GM23338 (cell line): ENCODE measurements around the gene SSTR3. TPM values are rescaled to one million over a fixed set of nuclear protein-coding genes. Genes with fewer than 3 reads are reported as not detected.

Experiments used
- ATAC-seq: fragments of 200-7000 bp; cut with Tn5 transposase; 3 replicates; pipeline ENCODE4 v1.9.1; 2020
- DNase-seq: peaks from one replicate; pipeline ENCODE4 v3.0.0-alpha.2; 2015; ENCODE audit warnings: low spot score
- H2AFZ ChIP-seq: fragments of 200-600 bp; sonication (generic); 2 replicates; pipeline ENCODE4 v1.8.0; 2016; ENCODE audit warnings: antibody characterized with exemption, mild to moderate bottlenecking, moderate library complexity
- H3F3A ChIP-seq: fragments of 200-600 bp; sonication (generic); replicated peaks from 2 replicates; pipeline ENCODE4 v1.8.0; 2017; ENCODE audit warnings: antibody characterized with exemption, mixed run types, low read depth
- H3K27ac ChIP-seq: fragments of 200-600 bp; sonication (generic); 2 replicates; pipeline ENCODE4 v1.6.1; 2016; ENCODE audit warnings: low read depth
- H3K27me3 ChIP-seq: fragments of 200-600 bp; sonication (generic); 2 replicates; pipeline ENCODE4 v1.8.0; 2016; ENCODE audit warnings: mild to moderate bottlenecking, mixed run types, moderate library complexity; ENCODE audit not compliant: insufficient read depth
- H3K36me3 ChIP-seq: fragments of 200-600 bp; sonication (generic); 2 replicates; pipeline ENCODE4 v1.8.0; 2016; ENCODE audit warnings: mild to moderate bottlenecking; ENCODE audit not compliant: insufficient read depth
- H3K4me1 ChIP-seq: fragments of 200-600 bp; sonication (generic); 2 replicates; pipeline ENCODE4 v1.8.0; 2016; ENCODE audit warnings: mild to moderate bottlenecking, moderate library complexity; ENCODE audit not compliant: insufficient read depth
- H3K4me2 ChIP-seq: fragments of 200-600 bp; sonication (generic); 2 replicates; pipeline ENCODE4 v1.7.1; 2017; ENCODE audit warnings: mixed run types
- H3K4me3 ChIP-seq: fragments of 200-600 bp; sonication (generic); 2 replicates; pipeline ENCODE4 v1.6.1; 2016; ENCODE audit warnings: mixed run types
- H3K79me2 ChIP-seq: fragments of 200-600 bp; sonication (generic); replicated peaks from 2 replicates; pipeline ENCODE4 v1.8.0; 2017; ENCODE audit warnings: mild to moderate bottlenecking; ENCODE audit not compliant: insufficient read depth
- H3K9me2 ChIP-seq: fragments of 200-600 bp; sonication (generic); 2 replicates; pipeline ENCODE4 v1.8.0; 2017; ENCODE audit not compliant: insufficient read depth
- H4K20me1 ChIP-seq: fragments of 200-600 bp; sonication (generic); replicated peaks from 2 replicates; pipeline ENCODE4 v1.8.0; 2017; ENCODE audit warnings: mild to moderate bottlenecking; ENCODE audit not compliant: insufficient read depth
- H3K27ac Mint-ChIP-seq: 2 replicates; pipeline ENCODE4 v1.8.0; 2020; ENCODE audit warnings: inconsistent platforms, mild to moderate bottlenecking, moderate library complexity, mixed read lengths
- H3K27me3 Mint-ChIP-seq: 3 replicates; pipeline ENCODE4 v1.8.0; 2022; ENCODE audit warnings: low read depth, mild to moderate bottlenecking, moderate library complexity, mixed read lengths, inconsistent platforms; ENCODE audit not compliant: insufficient read depth, poor library complexity
- H3K36me3 Mint-ChIP-seq: 3 replicates; pipeline ENCODE4 v1.8.0; 2021; ENCODE audit warnings: low read depth, mild to moderate bottlenecking, inconsistent platforms, moderate library complexity, mixed read lengths
- H3K4me1 Mint-ChIP-seq: 3 replicates; pipeline ENCODE4 v1.8.0; 2020; ENCODE audit warnings: mild to moderate bottlenecking, inconsistent platforms, mixed read lengths
- H3K4me3 Mint-ChIP-seq: 3 replicates; pipeline ENCODE4 v1.8.0; 2021; ENCODE audit warnings: moderate library complexity, mild to moderate bottlenecking, inconsistent platforms, mixed read lengths
- H3K9me3 Mint-ChIP-seq: 3 replicates; pipeline ENCODE4 v1.8.0; 2020; ENCODE audit warnings: moderate library complexity, mild to moderate bottlenecking, inconsistent platforms, mixed read lengths
- CREB1 ChIP-seq: fragments of 250-450 bp; sonication (Bioruptor Pico); IDR thresholded peaks from 2 replicates; pipeline ENCODE4 v1.5.0; 2020; ENCODE audit warnings: low read depth, mild to moderate bottlenecking, moderate library complexity
- EZH2 ChIP-seq: fragments of 200-600 bp; sonication (generic); IDR thresholded peaks from one replicate; pipeline ENCODE4 v1.8.0; 2017; ENCODE audit warnings: antibody characterized with exemption, mild to moderate bottlenecking, low read depth; ENCODE audit not compliant: unreplicated experiment
- EZH2phosphoT487 ChIP-seq: fragments of 200-600 bp; sonication (generic); IDR thresholded peaks from one replicate; pipeline ENCODE4 v1.8.1; 2018; ENCODE audit warnings: antibody characterized with exemption; ENCODE audit not compliant: unreplicated experiment
- JUNB ChIP-seq: IDR thresholded peaks from one replicate; pipeline ENCODE4 v1.6.1; 2016; ENCODE audit warnings: antibody characterized with exemption; ENCODE audit not compliant: unreplicated experiment
- NANOG ChIP-seq: IDR thresholded peaks from 2 replicates; pipeline ENCODE4 v1.6.1; 2016; ENCODE audit warnings: antibody characterized with exemption, borderline replicate concordance
- POLR2AphosphoS5 ChIP-seq: IDR thresholded peaks from 2 replicates; pipeline ENCODE4 v1.6.1; 2016; ENCODE audit warnings: antibody characterized with exemption, low read depth
- REST ChIP-seq: IDR thresholded peaks from one replicate; pipeline ENCODE4 v1.6.1; 2018; ENCODE audit warnings: antibody characterized with exemption; ENCODE audit not compliant: unreplicated experiment
- STAT1 ChIP-seq: IDR thresholded peaks from one replicate; pipeline ENCODE4 v1.6.1; 2016; ENCODE audit warnings: antibody characterized with exemption; ENCODE audit not compliant: unreplicated experiment
- ZNF114 ChIP-seq: fragments of 250-450 bp; sonication (Bioruptor Pico); IDR thresholded peaks from 2 replicates; pipeline ENCODE4 v1.5.0; 2020; ENCODE audit warnings: mild to moderate bottlenecking, moderate library complexity
- ZNF331 ChIP-seq: fragments of 250-450 bp; sonication (Bioruptor Pico); IDR thresholded peaks from 2 replicates; pipeline ENCODE4 v1.5.0; 2020; ENCODE audit warnings: low read depth, mild to moderate bottlenecking, moderate library complexity
- polyA plus RNA-seq: library from polyadenylated mRNA; unstranded; fragments of >200 nt; fragmentation: Nextera tagmentation; extraction: Ambion mirVana; gene quantifications from 2 replicates; pipeline ENCODE4 v1.2.1, GENCODE V29; 2016
- total RNA-seq: library from RNA; depleted of rRNA; stranded (reverse); fragments of >200 nt; shearing (Covaris generic); gene quantifications from 2 replicates; pipeline ENCODE4 v1.2.3, GENCODE V29; 2014
- TF ChIP-seq, protein P1 (sequence below), 2 experiments: fragments of 200-600 bp in 1 of 2; sonication (generic) in 1 of 2; conservative IDR thresholded peaks; 2 replicates each; pipeline versions ENCODE4 v1.5.1 to v1.6.1; 2016 to 2017; ENCODE audit warnings: antibody characterized with exemption in 2 of 2, low read depth in 2 of 2, mild to moderate bottlenecking in 2 of 2, moderate library complexity in 1 of 2
- TF ChIP-seq, protein P2 (sequence below): fragments of 250-450 bp; sonication (Bioruptor Pico); IDR thresholded peaks from 2 replicates; pipeline ENCODE4 v1.5.0; 2020; ENCODE audit warnings: mild to moderate bottlenecking, moderate library complexity
- TF ChIP-seq, protein P3 (sequence below): IDR thresholded peaks from 2 replicates; pipeline ENCODE4 v1.6.1; 2016; ENCODE audit warnings: antibody characterized with exemption

Gene SSTR3
- total and polyA plus RNA-seq, 2 experiments from 2014 or later, result 0.66 TPM; not detected in 1

GRCh38 chr22:37211866-37212173 lies 457 bp downstream of the SSTR3 start:
- Histone ChIP-seq H3K27me3 (no peaks in the 10 kb centered on the region), H3K9me2 (no peaks in the 10 kb centered on the region), H3K4me1 (peaks cover 11% of the 10 kb centered on the region; the same call in 1 of the 2 replicates), H4K20me1 (no peaks in the 10 kb centered on the region), H3K4me2 (peak overlapping the region; percentile 67), H3F3A (no peaks in the 10 kb centered on the region), H3K27ac (no peak overlapping the region), H2AFZ (peak overlapping the region; percentile 94), H3K4me3 (peak overlapping the region; percentile 41), H3K36me3 (no peaks in the 10 kb centered on the region), H3K79me2 (no peaks in the 10 kb centered on the region)
- no peaks in the 10 kb centered on the region for H3K36me3 Mint-ChIP-seq
- H3K4me1 Mint-ChIP-seq, result peaks cover 15% of the 10 kb centered on the region
- no peak overlapping the region for H3K27ac Mint-ChIP-seq
- ATAC-seq (peak; percentile 7; the same call in 2 of the 3 replicates), DNase-seq (no peak)
- H3K27me3 Mint-ChIP-seq, result peaks cover 16% of the 10 kb centered on the region
- no peak for TF ChIP-seq EZH2phosphoT487
- no peak for TF ChIP-seq CREB1
- TF ChIP-seq, protein P1, sequence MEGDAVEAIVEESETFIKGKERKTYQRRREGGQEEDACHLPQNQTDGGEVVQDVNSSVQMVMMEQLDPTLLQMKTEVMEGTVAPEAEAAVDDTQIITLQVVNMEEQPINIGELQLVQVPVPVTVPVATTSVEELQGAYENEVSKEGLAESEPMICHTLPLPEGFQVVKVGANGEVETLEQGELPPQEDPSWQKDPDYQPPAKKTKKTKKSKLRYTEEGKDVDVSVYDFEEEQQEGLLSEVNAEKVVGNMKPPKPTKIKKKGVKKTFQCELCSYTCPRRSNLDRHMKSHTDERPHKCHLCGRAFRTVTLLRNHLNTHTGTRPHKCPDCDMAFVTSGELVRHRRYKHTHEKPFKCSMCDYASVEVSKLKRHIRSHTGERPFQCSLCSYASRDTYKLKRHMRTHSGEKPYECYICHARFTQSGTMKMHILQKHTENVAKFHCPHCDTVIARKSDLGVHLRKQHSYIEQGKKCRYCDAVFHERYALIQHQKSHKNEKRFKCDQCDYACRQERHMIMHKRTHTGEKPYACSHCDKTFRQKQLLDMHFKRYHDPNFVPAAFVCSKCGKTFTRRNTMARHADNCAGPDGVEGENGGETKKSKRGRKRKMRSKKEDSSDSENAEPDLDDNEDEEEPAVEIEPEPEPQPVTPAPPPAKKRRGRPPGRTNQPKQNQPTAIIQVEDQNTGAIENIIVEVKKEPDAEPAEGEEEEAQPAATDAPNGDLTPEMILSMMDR (conservative IDR thresholded peaks at IDR 0.05; ENCODE audit: low read depth in 2 of 2), result no peak
- no peak for TF ChIP-seq STAT1
- no peak for TF ChIP-seq NANOG
- TF ChIP-seq POLR2AphosphoS5, result no peak
- no peak for TF ChIP-seq EZH2
- TF ChIP-seq ZNF331, result no peak
- TF ChIP-seq REST, result no peak
- TF ChIP-seq, protein P2, sequence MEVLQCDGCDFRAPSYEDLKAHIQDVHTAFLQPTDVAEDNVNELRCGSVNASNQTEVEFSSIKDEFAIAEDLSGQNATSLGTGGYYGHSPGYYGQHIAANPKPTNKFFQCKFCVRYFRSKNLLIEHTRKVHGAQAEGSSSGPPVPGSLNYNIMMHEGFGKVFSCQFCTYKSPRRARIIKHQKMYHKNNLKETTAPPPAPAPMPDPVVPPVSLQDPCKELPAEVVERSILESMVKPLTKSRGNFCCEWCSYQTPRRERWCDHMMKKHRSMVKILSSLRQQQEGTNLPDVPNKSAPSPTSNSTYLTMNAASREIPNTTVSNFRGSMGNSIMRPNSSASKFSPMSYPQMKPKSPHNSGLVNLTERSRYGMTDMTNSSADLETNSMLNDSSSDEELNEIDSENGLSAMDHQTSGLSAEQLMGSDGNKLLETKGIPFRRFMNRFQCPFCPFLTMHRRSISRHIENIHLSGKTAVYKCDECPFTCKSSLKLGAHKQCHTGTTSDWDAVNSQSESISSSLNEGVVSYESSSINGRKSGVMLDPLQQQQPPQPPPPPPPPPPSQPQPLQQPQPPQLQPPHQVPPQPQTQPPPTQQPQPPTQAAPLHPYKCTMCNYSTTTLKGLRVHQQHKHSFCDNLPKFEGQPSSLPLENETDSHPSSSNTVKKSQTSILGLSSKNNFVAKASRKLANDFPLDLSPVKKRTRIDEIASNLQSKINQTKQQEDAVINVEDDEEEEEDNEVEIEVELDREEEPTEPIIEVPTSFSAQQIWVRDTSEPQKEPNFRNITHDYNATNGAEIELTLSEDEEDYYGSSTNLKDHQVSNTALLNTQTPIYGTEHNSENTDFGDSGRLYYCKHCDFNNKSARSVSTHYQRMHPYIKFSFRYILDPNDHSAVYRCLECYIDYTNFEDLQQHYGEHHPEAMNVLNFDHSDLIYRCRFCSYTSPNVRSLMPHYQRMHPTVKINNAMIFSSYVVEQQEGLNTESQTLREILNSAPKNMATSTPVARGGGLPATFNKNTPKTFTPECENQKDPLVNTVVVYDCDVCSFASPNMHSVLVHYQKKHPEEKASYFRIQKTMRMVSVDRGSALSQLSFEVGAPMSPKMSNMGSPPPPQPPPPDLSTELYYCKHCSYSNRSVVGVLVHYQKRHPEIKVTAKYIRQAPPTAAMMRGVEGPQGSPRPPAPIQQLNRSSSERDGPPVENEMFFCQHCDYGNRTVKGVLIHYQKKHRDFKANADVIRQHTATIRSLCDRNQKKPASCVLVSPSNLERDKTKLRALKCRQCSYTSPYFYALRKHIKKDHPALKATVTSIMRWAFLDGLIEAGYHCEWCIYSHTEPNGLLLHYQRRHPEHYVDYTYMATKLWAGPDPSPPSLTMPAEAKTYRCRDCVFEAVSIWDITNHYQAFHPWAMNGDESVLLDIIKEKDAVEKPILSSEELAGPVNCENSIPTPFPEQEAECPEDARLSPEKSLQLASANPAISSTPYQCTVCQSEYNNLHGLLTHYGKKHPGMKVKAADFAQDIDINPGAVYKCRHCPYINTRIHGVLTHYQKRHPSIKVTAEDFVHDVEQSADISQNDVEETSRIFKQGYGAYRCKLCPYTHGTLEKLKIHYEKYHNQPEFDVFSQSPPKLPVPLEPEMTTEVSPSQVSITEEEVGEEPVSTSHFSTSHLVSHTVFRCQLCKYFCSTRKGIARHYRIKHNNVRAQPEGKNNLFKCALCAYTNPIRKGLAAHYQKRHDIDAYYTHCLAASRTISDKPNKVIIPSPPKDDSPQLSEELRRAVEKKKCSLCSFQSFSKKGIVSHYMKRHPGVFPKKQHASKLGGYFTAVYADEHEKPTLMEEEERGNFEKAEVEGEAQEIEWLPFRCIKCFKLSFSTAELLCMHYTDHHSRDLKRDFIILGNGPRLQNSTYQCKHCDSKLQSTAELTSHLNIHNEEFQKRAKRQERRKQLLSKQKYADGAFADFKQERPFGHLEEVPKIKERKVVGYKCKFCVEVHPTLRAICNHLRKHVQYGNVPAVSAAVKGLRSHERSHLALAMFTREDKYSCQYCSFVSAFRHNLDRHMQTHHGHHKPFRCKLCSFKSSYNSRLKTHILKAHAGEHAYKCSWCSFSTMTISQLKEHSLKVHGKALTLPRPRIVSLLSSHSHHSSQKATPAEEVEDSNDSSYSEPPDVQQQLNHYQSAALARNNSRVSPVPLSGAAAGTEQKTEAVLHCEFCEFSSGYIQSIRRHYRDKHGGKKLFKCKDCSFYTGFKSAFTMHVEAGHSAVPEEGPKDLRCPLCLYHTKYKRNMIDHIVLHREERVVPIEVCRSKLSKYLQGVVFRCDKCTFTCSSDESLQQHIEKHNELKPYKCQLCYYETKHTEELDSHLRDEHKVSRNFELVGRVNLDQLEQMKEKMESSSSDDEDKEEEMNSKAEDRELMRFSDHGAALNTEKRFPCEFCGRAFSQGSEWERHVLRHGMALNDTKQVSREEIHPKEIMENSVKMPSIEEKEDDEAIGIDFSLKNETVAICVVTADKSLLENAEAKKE (CRISPR knock-in tag), result no peak
- no peak for TF ChIP-seq ZNF114 (CRISPR knock-in tag)
- no peak for TF ChIP-seq JUNB
- TF ChIP-seq, protein P3, sequence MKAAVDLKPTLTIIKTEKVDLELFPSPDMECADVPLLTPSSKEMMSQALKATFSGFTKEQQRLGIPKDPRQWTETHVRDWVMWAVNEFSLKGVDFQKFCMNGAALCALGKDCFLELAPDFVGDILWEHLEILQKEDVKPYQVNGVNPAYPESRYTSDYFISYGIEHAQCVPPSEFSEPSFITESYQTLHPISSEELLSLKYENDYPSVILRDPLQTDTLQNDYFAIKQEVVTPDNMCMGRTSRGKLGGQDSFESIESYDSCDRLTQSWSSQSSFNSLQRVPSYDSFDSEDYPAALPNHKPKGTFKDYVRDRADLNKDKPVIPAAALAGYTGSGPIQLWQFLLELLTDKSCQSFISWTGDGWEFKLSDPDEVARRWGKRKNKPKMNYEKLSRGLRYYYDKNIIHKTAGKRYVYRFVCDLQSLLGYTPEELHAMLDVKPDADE, result no peak
- no peaks in the 10 kb centered on the region for H3K9me3 Mint-ChIP-seq
- H3K4me3 Mint-ChIP-seq, result peak overlapping the region; percentile 60; the same call in 2 of the 3 replicates
